ENCODE results near the gene SHROOM3.
A peak's percentile ranks its signal among the peaks of the same experiment; 100 is the strongest.

SHROOM3 gene

GRCh38 chr4:76570141-76570973, 135.3 kb downstream of the SHROOM3 start:
- DNase-seq: peak; percentile 29

- peak; percentile 32 for DNase-seq
Observed at GRCh38 chr4:76571274-76571673, 136.2 kb downstream of the SHROOM3 start.

- DNase-seq: no peak
Observed at GRCh38 chr4:76572224-76572623, 137.2 kb downstream of the SHROOM3 start.

GRCh38 chr4:76576824-76577223, 141.8 kb downstream of the SHROOM3 start:
- DNase-seq: no peak

- DNase-seq: no peak
Observed at GRCh38 chr4:76578002-76578560, 143.1 kb downstream of the SHROOM3 start.

GRCh38 chr4:76579596-76580375, 144.8 kb downstream of the SHROOM3 start:
- peak; percentile 16 for DNase-seq

GRCh38 chr4:76581077-76581962, 146.3 kb downstream of the SHROOM3 start:
- DNase-seq: no peak

- no peak for DNase-seq
Observed at GRCh38 chr4:76582074-76582816, 147.2 kb downstream of the SHROOM3 start.

- DNase-seq: no peak
Observed at GRCh38 chr4:76582817-76583087, 147.7 kb downstream of the SHROOM3 start.

- peak; percentile 35 for DNase-seq
Observed at GRCh38 chr4:76584241-76585152, 149.5 kb downstream of the SHROOM3 start.

- no peak for DNase-seq
Observed at GRCh38 chr4:76585272-76585671, 150.2 kb downstream of the SHROOM3 start.

GRCh38 chr4:76585897-76586360, 150.9 kb downstream of the SHROOM3 start:
- peak; percentile 77 for DNase-seq

- no peak for DNase-seq
Observed at GRCh38 chr4:76588274-76588673, 153.2 kb downstream of the SHROOM3 start.

GRCh38 chr4:76589402-76589801, 154.4 kb downstream of the SHROOM3 start:
- DNase-seq: no peak

- no peak for DNase-seq
Observed at GRCh38 chr4:76589872-76590797, 155.1 kb downstream of the SHROOM3 start.

GRCh38 chr4:76590798-76591281, 155.8 kb downstream of the SHROOM3 start:
- DNase-seq: no peak

GRCh38 chr4:76591992-76592391, 157.0 kb downstream of the SHROOM3 start:
- no peak for DNase-seq

GRCh38 chr4:76592460-76592859, 157.4 kb downstream of the SHROOM3 start:
- no peak for DNase-seq

GRCh38 chr4:76594173-76594572, 159.1 kb downstream of the SHROOM3 start:
- DNase-seq: peak; percentile 27

GRCh38 chr4:76595435-76595834, 160.4 kb downstream of the SHROOM3 start:
- no peak for DNase-seq

Data from SHP77 treated with DMSO at 0.1 percent for 48 hours (cell line).